Measurements from ENCODE around the gene RNF149. TPM values are rescaled to one million over a fixed set of nuclear protein-coding genes. Genes with fewer than 3 reads are reported as not detected.

The RNF149 gene
- total RNA-seq, 4 donors from 2014 or later = 17.4 to 105 (median 82.0) TPM

DNA sequence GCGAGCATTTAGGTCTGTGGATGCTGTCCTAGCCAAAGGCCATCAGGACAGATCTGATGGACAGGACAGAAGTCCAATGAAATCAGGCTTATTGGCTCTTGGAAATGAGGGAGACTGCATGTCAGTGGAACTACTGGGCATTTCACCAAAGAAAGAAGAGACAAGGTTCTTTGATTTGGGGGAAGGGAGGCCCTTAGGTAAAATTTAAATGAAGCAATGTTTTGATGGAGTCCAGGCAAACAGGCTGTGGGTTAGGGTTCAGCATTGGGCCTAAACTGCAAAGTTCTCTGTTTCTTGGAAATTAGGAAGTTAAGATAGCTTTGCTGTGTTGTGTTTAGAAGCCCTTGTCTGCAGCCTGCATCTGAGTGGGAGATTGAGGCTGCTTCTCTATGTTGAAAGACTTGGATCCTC, 31.6 kb upstream of the RNF149 start:
- intact Hi-C loops (cut with DNase I; ENCODE audit: low total_unique reads) = no loop called here
- H3K36me3 ChIP-seq = no peaks in the 10 kb centered on the region
- no peaks in the 10 kb centered on the region for H3K27me3 ChIP-seq
- no peak overlapping the region for H3K4me3 ChIP-seq
- no peaks in the 10 kb centered on the region for H3K4me1 ChIP-seq
- no peak for DNase-seq
- H3K9me3 ChIP-seq = no peaks in the 10 kb centered on the region
- no peak overlapping the region for H3K27ac ChIP-seq
- TF ChIP-seq POLR2A (IDR thresholded peaks at IDR 0.05) = no peak
- TF ChIP-seq, protein P1, sequence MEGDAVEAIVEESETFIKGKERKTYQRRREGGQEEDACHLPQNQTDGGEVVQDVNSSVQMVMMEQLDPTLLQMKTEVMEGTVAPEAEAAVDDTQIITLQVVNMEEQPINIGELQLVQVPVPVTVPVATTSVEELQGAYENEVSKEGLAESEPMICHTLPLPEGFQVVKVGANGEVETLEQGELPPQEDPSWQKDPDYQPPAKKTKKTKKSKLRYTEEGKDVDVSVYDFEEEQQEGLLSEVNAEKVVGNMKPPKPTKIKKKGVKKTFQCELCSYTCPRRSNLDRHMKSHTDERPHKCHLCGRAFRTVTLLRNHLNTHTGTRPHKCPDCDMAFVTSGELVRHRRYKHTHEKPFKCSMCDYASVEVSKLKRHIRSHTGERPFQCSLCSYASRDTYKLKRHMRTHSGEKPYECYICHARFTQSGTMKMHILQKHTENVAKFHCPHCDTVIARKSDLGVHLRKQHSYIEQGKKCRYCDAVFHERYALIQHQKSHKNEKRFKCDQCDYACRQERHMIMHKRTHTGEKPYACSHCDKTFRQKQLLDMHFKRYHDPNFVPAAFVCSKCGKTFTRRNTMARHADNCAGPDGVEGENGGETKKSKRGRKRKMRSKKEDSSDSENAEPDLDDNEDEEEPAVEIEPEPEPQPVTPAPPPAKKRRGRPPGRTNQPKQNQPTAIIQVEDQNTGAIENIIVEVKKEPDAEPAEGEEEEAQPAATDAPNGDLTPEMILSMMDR (IDR thresholded peaks at IDR 0.05) = no peak

- H3K27ac ChIP-seq = no peak overlapping the region
- H3K4me3 ChIP-seq = no peak overlapping the region
- intact Hi-C loops (cut with DNase I; ENCODE audit: low total_unique reads) = no loop called here
- DNase-seq = no peak
- no peaks in the 10 kb centered on the region for H3K9me3 ChIP-seq
- H3K27me3 ChIP-seq = no peaks in the 10 kb centered on the region
- no peak for TF ChIP-seq POLR2A (IDR thresholded peaks at IDR 0.05)
- TF ChIP-seq, protein P1 (IDR thresholded peaks at IDR 0.05) = no peak
- H3K4me1 ChIP-seq = no peaks in the 10 kb centered on the region
- H3K36me3 ChIP-seq = no peaks in the 10 kb centered on the region
These were observed 30.9 kb upstream of the RNF149 start for GRCh38 chr2:101339266-101339880.

- Histone ChIP-seq H3K27me3 (no peaks in the 10 kb centered on the region), H3K27ac (no peak overlapping the region), H3K4me1 (no peaks in the 10 kb centered on the region), H3K36me3 (no peaks in the 10 kb centered on the region), H3K9me3 (no peaks in the 10 kb centered on the region), H3K4me3 (no peak overlapping the region)
- TF ChIP-seq, protein P1 (IDR thresholded peaks at IDR 0.05) = no peak
- no peak for TF ChIP-seq POLR2A (IDR thresholded peaks at IDR 0.05)
- DNase-seq = no peak
- intact Hi-C loops (cut with DNase I; ENCODE audit: low total_unique reads) = no loop called here
These were observed 29.4 kb upstream of the RNF149 start for GRCh38 chr2:101337877-101338276.

DNA sequence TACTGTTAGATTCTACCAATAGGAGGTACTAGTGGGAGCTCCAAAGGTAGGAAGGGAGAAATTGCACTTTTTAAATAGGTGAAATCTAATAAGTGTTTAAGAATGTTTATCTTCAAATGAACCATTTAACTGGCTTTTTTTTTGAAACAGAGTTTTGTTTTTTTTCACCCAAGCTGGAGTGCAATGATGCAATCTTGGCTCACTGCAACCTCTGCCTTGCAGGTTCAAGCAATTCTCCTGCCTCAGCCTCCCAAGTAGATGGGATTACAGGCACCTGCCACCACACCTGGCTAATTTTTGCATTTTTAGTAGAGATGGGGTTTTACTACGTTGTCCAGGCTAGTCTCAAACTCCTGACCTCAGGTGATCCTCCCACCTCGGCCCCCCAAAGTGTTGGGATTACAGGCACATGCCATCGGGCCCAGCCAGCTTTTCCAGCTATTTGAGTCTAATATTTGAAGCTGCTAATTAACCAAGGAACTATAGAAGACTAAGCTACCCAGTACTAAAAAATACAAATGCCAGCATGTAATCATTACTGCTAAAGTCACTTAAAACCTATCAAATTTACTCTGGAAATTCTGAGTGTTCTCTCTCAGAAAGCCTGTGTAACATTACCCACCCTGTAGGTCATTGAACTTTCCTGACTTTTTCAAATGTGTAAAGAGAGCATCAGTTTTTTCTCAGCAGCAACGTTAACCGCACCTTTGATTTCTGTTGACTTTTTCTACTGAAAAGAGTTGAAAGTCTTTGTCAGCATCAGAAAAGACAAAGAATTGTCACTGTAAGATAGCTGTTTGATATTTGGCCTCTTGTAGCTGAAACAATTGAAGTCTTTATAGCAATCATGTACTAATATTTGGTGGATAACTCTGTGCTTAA, 24.6 kb upstream of the RNF149 start:
- Histone ChIP-seq H3K4me3 (no peak overlapping the region), H3K4me1 (no peaks in the 10 kb centered on the region), H3K36me3 (no peaks in the 10 kb centered on the region), H3K27me3 (no peaks in the 10 kb centered on the region), H3K9me3 (no peaks in the 10 kb centered on the region), H3K27ac (no peak overlapping the region)
- no peak for DNase-seq
- TF ChIP-seq, protein P1 (IDR thresholded peaks at IDR 0.05) = no peak
- no peak for TF ChIP-seq POLR2A (IDR thresholded peaks at IDR 0.05)
- intact Hi-C loops (cut with DNase I; ENCODE audit: low total_unique reads) = no loop called here

GRCh38 chr2:101331202-101331601, 22.7 kb upstream of the RNF149 start:
- no peaks in the 10 kb centered on the region for H3K9me3 ChIP-seq
- H3K4me1 ChIP-seq = no peaks in the 10 kb centered on the region
- no peak overlapping the region for H3K27ac ChIP-seq
- no peak overlapping the region for H3K4me3 ChIP-seq
- no peak for DNase-seq
- H3K27me3 ChIP-seq = no peaks in the 10 kb centered on the region
- no peaks in the 10 kb centered on the region for H3K36me3 ChIP-seq
- TF ChIP-seq POLR2A (IDR thresholded peaks at IDR 0.05) = no peak
- TF ChIP-seq, protein P1 (IDR thresholded peaks at IDR 0.05) = no peak
- intact Hi-C loops (cut with DNase I; ENCODE audit: low total_unique reads) = no loop called here
